ENCODE data around the gene AFG3L2. TPM values are rescaled to one million over a fixed set of nuclear protein-coding genes. Genes with fewer than 3 reads are reported as not detected.

Gene AFG3L2
- total and polyA plus RNA-seq, 2 of the 8 experiments (the other 6 are each of a cell fraction or from before 2014, with no cell fraction given): 29.7 to 84.8 TPM

GRCh38 chr18:12304351-12305210 is 72.4 kb downstream of the AFG3L2 start:
- H3K4ac ChIP-seq (replicated peaks; ENCODE audit: insufficient read length, low read depth, low read length): no peak overlapping the region
- peaks cover 0 to 29% (median 20%) of the 10 kb centered on the region in 4 experiments; a peak in 5 of 7 replicates for H3K27me3 ChIP-seq (replicated peaks in 1 of 4; ENCODE audit: control insufficient read depth in 3 of 4, extremely low read depth in 1 of 4, insufficient read depth in 3 of 4, low read length in 3 of 4)
- H4K20me1 ChIP-seq (replicated peaks in 1 of 2; ENCODE audit: control insufficient read depth in 1 of 2, insufficient read depth in 2 of 2, low read length in 2 of 2): peaks cover 0 to 3% of the 10 kb centered on the region in 2 experiments
- peak overlapping the region; percentile 98 for H2BK20ac ChIP-seq (ENCODE audit: low read length)
- H4K8ac ChIP-seq (ENCODE audit: extremely low read depth, insufficient read depth, low read length): no peak overlapping the region
- DNase-seq (ENCODE audit: low read depth in 1 of 2, low spot score in 2 of 2): no peak
- H2BK120ac ChIP-seq (replicated peaks; ENCODE audit: low read depth, low read length): no peak overlapping the region
- H3K4me1 ChIP-seq (replicated peaks in 1 of 4; ENCODE audit: control insufficient read depth in 3 of 4, insufficient read depth in 4 of 4, low read length in 3 of 4): peaks cover 0 to 15% (median 12%) of the 10 kb centered on the region in 4 experiments; a peak in 6 of 7 replicates
- no peak for FAIRE-seq
- peak overlapping the region; percentile 16; the same call in 1 of the 2 replicates for H2BK5ac ChIP-seq (ENCODE audit: low read depth, low read length)
- H3K79me2 ChIP-seq (ENCODE audit: control insufficient read depth in 1 of 2, insufficient read depth in 2 of 2, low read length in 2 of 2): peaks cover 0 to 3% of the 10 kb centered on the region in 2 experiments; a peak in 3 of 4 replicates
- H2AK5ac ChIP-seq (ENCODE audit: low read depth, low read length): no peak overlapping the region
- 88% methylated on average over 19 of the region's 19 CpGs; no CpG with 5 or more reads in 1 of the 2 experiments for WGBS, 2 experiments (ENCODE audit: extremely low coverage in 1 of 2, insufficient coverage in 1 of 2, insufficient read length in 1 of 2, insufficient replicate concordance in 2 of 2, low coverage in 1 of 2, low lambda C conversion rate in 2 of 2, missing lambda C conversion rate in 1 of 2)
- H3K14ac ChIP-seq (ENCODE audit: insufficient read length): no peak overlapping the region
- peak overlapping the region; percentile 72; the same call in 1 of the 2 replicates for H2BK15ac ChIP-seq (ENCODE audit: low read length)
- H3K23me2 ChIP-seq (ENCODE audit: low read depth, low read length): peaks cover 11% of the 10 kb centered on the region
- no peak overlapping the region for H3K4me2 ChIP-seq (ENCODE audit: insufficient read depth in 1 of 2, low read depth in 2 of 2, low read length in 2 of 2)
- H3K79me1 ChIP-seq (ENCODE audit: low read depth, low read length): no peaks in the 10 kb centered on the region
- no peak overlapping the region for H2AFZ ChIP-seq (ENCODE audit: low read length)
- no peaks in the 10 kb centered on the region for H3K9me3 ChIP-seq (ENCODE audit: insufficient read depth in 2 of 2, low read depth in 1 of 2, low read length in 1 of 2)
- no peak overlapping the region for H4K5ac ChIP-seq (ENCODE audit: insufficient read length, low read depth, low read length)
- ChIA-PET POLR2A (ENCODE audit: partially characterized antibody) (interaction anchor here (1.2 to 1.4 kb wide), 3 partner anchors 8 to 23 kb away, joined by 3 read pairs; no protein-coding TSS in a partner anchor), CTCF (ENCODE audit: partially characterized antibody) (no interaction called here)
- H4K91ac ChIP-seq (replicated peaks; ENCODE audit: insufficient read length, low read length): peak overlapping the region; percentile 10
- H3K9ac ChIP-seq (replicated peaks in 1 of 4; ENCODE audit: extremely low read depth in 1 of 4, low read depth in 3 of 4, low read length in 3 of 4): no peak overlapping the region
- H3K4me3 ChIP-seq (ENCODE audit: extremely low read depth in 1 of 4, insufficient read depth in 2 of 4, low read depth in 3 of 4, low read length in 4 of 4): no peak overlapping the region
- no peak overlapping the region; the same call in 1 of the 2 replicates for H3K18ac ChIP-seq (ENCODE audit: extremely low read depth, low read length)
- peaks cover 0 to 2% (median 0%) of the 10 kb centered on the region in 4 experiments; a peak in 1 of 8 replicates for H3K36me3 ChIP-seq (ENCODE audit: control insufficient read depth in 2 of 4, insufficient read depth in 4 of 4, low read length in 3 of 4)
- H3K23ac ChIP-seq (ENCODE audit: insufficient read length): no peak overlapping the region
- H3K56ac ChIP-seq (replicated peaks; ENCODE audit: insufficient read length, low read depth, low read length): no peak overlapping the region
- no peak overlapping the region for H3K27ac ChIP-seq (ENCODE audit: low read depth, low read length)
- peak overlapping the region; percentile 68 for H2BK12ac ChIP-seq (ENCODE audit: low read depth, low read length)
- no peak for TF ChIP-seq MAX (IDR thresholded peaks at IDR 0.05)
- no peak for TF ChIP-seq KDM1A (IDR thresholded peaks at IDR 0.05; ENCODE audit: borderline replicate concordance, low read length)
- TF ChIP-seq CBX5 (IDR thresholded peaks at IDR 0.05; ENCODE audit: low read depth, low read length): no peak
- TF ChIP-seq CEBPB (IDR thresholded peaks at IDR 0.05; ENCODE audit: low read depth, low read length): no peak
- no peak for TF ChIP-seq JUND (IDR thresholded peaks at IDR 0.05; ENCODE audit: low read length)
- no peak for TF ChIP-seq CREB1 (IDR thresholded peaks at IDR 0.05)
- no peak for TF ChIP-seq JUN (IDR thresholded peaks at IDR 0.05; ENCODE audit: low read depth, low read length)
- TF ChIP-seq CTCF (IDR thresholded peaks at IDR 0.05; ENCODE audit: control extremely low read depth in 1 of 3, insufficient read depth in 1 of 3, low read depth in 1 of 3, low read length in 3 of 3): no peak
- TF ChIP-seq YY1 (IDR thresholded peaks at IDR 0.05; ENCODE audit: low read depth, low read length): no peak
- no peak for TF ChIP-seq TCF12 (IDR thresholded peaks at IDR 0.05; ENCODE audit: low read depth, low read length)

Measured in H1 (cell line).